ENCODE measurements around the gene ERO1A.

The ERO1A gene

DNA sequence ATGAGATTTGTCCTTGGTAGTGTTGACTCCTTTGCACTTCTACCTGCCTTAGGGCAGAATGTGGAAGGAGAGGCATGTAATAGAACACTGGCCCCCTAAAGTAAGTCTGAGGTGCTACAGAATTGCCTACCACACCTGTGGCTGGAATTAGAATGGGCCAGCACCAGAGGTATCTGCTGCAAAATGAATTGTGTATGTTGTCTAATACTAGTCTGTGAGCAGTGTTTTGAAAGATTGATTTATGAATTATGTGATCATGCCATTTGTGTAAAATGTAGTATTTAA lies 28.9 kb upstream of the ERO1A start:
- peaks cover 0 to 2% of the 10 kb centered on the region in 2 experiments for H3K4me1 ChIP-seq (ENCODE audit: control insufficient read depth in 1 of 2, insufficient read depth in 1 of 2, low read depth in 1 of 2, low read length in 1 of 2)
- TF ChIP-seq, protein P1, sequence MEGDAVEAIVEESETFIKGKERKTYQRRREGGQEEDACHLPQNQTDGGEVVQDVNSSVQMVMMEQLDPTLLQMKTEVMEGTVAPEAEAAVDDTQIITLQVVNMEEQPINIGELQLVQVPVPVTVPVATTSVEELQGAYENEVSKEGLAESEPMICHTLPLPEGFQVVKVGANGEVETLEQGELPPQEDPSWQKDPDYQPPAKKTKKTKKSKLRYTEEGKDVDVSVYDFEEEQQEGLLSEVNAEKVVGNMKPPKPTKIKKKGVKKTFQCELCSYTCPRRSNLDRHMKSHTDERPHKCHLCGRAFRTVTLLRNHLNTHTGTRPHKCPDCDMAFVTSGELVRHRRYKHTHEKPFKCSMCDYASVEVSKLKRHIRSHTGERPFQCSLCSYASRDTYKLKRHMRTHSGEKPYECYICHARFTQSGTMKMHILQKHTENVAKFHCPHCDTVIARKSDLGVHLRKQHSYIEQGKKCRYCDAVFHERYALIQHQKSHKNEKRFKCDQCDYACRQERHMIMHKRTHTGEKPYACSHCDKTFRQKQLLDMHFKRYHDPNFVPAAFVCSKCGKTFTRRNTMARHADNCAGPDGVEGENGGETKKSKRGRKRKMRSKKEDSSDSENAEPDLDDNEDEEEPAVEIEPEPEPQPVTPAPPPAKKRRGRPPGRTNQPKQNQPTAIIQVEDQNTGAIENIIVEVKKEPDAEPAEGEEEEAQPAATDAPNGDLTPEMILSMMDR (IDR thresholded peaks at IDR 0.05): no peak
- no peak overlapping the region for H3K4me3 ChIP-seq (ENCODE audit: low read depth in 1 of 2, low read length in 1 of 2)
- no peaks in the 10 kb centered on the region for H3K9me3 ChIP-seq
- peaks cover 72% of the 10 kb centered on the region for H3K36me3 ChIP-seq
- no peaks in the 10 kb centered on the region for H3K27me3 ChIP-seq
- H3K27ac ChIP-seq: no peak overlapping the region

DNA sequence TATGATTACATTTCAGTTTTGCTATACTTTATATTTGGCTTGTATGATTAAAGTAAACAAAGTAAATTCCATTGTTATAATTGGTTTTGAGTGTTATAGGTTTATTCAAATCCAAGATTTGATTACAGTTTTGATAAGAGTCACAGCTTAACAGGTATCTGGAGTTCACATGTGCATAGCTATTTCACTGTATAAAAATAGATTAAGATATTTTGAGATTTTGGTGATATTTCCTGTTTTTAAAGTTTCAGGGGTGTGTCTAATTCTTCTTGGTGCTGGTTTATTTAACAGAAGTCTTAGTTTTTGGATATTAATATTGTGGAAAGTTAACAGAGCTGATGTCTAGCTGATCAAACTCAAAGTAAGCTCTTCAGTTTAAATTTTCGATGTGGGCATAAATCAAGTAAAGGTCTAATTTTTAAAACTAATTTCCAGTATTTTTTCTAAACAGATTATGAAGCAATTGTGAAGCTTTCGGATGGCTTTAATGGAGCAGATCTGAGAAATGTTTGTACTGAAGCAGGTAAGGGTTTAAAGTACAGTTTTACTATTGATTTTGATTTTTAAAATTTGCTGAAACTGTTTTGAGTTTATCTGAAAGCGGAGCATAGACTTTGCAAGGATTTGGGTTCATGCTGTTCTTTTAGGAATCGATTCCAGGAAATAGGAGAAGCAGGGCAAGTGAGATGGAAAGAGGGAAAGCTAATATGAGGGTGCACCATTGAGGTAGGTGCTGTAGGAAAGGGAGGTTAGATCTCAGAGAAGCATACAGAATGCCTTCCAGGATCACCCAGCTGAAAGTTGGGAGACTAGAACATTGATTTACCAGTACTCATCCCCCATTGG lies 28.4 kb upstream of the ERO1A start:
- Histone ChIP-seq H3K4me1 (ENCODE audit: control insufficient read depth in 1 of 2, insufficient read depth in 1 of 2, low read depth in 1 of 2, low read length in 1 of 2) (no peaks in the 10 kb centered on the region), H3K4me3 (ENCODE audit: low read depth in 1 of 2, low read length in 1 of 2) (no peak overlapping the region), H3K27ac (no peak overlapping the region), H3K9me3 (no peaks in the 10 kb centered on the region), H3K27me3 (no peaks in the 10 kb centered on the region), H3K36me3 (peaks cover 78% of the 10 kb centered on the region)
- TF ChIP-seq, protein P1 (IDR thresholded peaks at IDR 0.05): no peak

DNA sequence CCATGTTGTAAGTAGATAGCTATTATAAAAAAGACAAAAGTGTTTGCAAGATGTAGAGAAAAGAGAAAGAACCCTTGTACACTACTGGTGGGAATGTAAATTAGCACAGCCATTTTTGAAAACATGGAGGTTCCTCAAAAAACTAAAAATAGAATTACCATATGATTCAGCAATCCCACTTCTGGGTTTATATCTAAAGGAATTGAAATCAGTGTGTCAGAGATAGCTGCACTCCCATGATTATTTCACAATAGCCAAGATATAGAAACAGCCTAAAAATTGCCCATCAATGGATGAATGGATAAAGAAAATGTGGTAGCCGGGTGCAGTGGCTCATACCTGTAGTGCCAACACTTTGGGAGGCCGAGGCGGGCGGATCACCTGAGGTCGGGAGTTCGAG lies 20.8 kb upstream of the ERO1A start:
- H3K4me1 ChIP-seq (ENCODE audit: control insufficient read depth in 1 of 2, insufficient read depth in 1 of 2, low read depth in 1 of 2, low read length in 1 of 2): no peaks in the 10 kb centered on the region
- H3K27me3 ChIP-seq: no peaks in the 10 kb centered on the region
- no peaks in the 10 kb centered on the region for H3K9me3 ChIP-seq
- no peak overlapping the region for H3K27ac ChIP-seq
- peaks cover 85% of the 10 kb centered on the region for H3K36me3 ChIP-seq
- TF ChIP-seq, protein P1 (IDR thresholded peaks at IDR 0.05): no peak
- no peak overlapping the region for H3K4me3 ChIP-seq (ENCODE audit: low read depth in 1 of 2, low read length in 1 of 2)

DNA sequence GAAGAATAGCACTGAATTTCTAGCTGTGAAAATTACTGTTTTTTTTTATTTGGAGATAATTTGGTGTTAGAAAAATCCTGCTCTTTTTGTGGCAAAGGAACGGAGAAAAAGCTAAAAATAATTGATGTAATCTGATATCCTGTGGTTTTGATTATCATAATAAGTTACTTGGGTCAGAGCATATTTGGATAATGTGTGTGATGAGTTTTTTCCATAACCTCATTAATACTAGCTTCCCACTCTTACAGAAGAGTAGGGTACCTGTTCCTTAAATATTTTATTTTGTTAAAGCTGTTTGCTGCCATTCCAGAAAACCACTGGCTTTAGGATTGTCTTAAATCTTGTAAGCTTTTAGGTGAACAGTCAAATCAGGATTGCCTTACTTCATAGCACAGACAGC lies 16.3 kb upstream of the ERO1A start:
- Histone ChIP-seq H3K27ac (no peak overlapping the region), H3K4me3 (ENCODE audit: low read depth in 1 of 2, low read length in 1 of 2) (no peak overlapping the region), H3K9me3 (no peaks in the 10 kb centered on the region), H3K27me3 (no peaks in the 10 kb centered on the region), H3K4me1 (ENCODE audit: control insufficient read depth in 1 of 2, insufficient read depth in 1 of 2, low read depth in 1 of 2, low read length in 1 of 2) (peaks cover 16 to 20% of the 10 kb centered on the region in 2 experiments), H3K36me3 (peaks cover 68% of the 10 kb centered on the region)
- TF ChIP-seq, protein P1 (IDR thresholded peaks at IDR 0.05): no peak

DNA sequence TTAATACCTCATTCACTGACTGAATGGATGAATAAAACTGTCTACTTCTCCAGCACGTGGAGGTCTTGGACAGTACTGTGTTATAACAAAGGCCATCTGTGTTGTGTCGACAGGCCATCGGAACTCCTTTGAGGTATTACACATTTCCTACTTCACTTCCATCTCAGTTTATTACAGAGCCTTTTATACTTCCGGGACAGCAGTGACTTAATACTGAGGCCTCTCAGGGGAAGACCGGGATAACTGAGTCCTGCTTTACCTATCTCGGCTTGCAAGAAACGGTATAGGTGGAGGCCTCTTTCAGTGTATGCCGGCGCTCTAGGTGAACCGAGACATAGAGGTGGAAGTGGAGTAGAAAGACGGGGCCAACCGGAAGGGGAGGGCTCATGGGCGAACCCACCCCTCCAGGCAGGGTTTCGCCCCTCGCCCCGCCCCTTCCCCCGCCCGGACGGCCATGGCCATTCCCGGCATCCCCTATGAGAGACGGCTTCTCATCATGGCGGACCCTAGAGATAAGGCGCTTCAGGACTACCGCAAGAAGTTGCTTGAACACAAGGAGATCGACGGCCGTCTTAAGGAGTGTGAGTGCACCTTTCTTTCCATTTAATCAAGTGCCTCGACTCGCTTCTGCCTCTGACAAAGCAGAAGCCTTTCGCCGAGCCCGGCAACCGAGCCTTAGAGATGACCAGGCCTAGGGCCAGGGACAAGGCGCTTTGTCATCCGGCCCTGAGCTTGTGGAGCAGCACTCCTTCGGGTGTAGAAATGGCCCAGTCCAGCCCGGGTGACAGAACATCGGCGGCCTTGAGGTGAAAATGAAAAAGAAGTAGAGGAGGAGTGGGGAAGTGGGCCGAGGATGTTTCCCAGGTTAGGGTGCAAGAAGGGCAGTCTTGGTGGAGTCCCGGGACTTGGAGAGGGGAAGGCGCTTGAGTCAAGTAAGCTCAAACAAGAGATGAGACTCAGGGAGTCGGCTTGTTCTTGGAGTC lies 11.7 kb upstream of the ERO1A start, which contains the start of gene PSMC6:
Gene PSMC6 (plus strand): TSS at position 477 of the 983 bp plus-strand sequence. CDS start 20 bp downstream, at position 497.
- Histone ChIP-seq H3K36me3 (peaks cover 27% of the 10 kb centered on the region), H3K27ac (peak within 1 kb of the TSS; percentile 88), H3K9me3 (no peaks in the 10 kb centered on the region), H3K27me3 (no peaks in the 10 kb centered on the region), H3K4me1 (ENCODE audit: control insufficient read depth in 1 of 2, insufficient read depth in 1 of 2, low read depth in 1 of 2, low read length in 1 of 2) (peaks cover 26 to 28% of the 10 kb centered on the region in 2 experiments), H3K4me3 (ENCODE audit: low read depth in 1 of 2, low read length in 1 of 2) (peak within 1 kb of the TSS; percentile 84 to 88)
- TF ChIP-seq, protein P1 (IDR thresholded peaks at IDR 0.05): peak; percentile 49

Measured in neutrophil (primary cell).